Activated CD8-positive, alpha-beta memory T cell treated with anti-CD3 and anti-CD28 coated beads for 4 hours (primary cell): ENCODE measurements around the gene NUBP2.

Experiments used
- DNase-seq, 2 donors: peaks; one replicate each; pipeline ENCODE4 v3.0.0-alpha.2; 2020; ENCODE audit warnings: low read depth in 2 of 2

Gene NUBP2

GRCh38 chr16:1758923-1759322 lies 23.8 kb upstream of the NUBP2 start:
- no peak for DNase-seq

GRCh38 chr16:1759511-1759910 lies 23.2 kb upstream of the NUBP2 start:
- DNase-seq = no peak

GRCh38 chr16:1760911-1761310 lies 21.8 kb upstream of the NUBP2 start:
- no peak for DNase-seq

GRCh38 chr16:1761751-1762150 lies 21.0 kb upstream of the NUBP2 start:
- no peak for DNase-seq

GRCh38 chr16:1762196-1762878 lies 20.4 kb upstream of the NUBP2 start:
- DNase-seq = no peak

GRCh38 chr16:1762879-1763520 lies 19.8 kb upstream of the NUBP2 start:
- no peak for DNase-seq

GRCh38 chr16:1763521-1764511 lies 18.9 kb upstream of the NUBP2 start:
- DNase-seq = no peak

- DNase-seq = no peak
Measured at GRCh38 chr16:1764971-1765370, 17.8 kb upstream of the NUBP2 start.

GRCh38 chr16:1765826-1766225 lies 16.9 kb upstream of the NUBP2 start:
- DNase-seq = no peak

- no peak for DNase-seq
Measured at GRCh38 chr16:1766231-1766630, 16.5 kb upstream of the NUBP2 start.

- no peak for DNase-seq
Measured at GRCh38 chr16:1766701-1767100, 16.1 kb upstream of the NUBP2 start.

- DNase-seq = no peak
Measured at GRCh38 chr16:1767116-1767994, 15.4 kb upstream of the NUBP2 start.

- no peak for DNase-seq
Measured at GRCh38 chr16:1768061-1768766, 14.5 kb upstream of the NUBP2 start.

GRCh38 chr16:1768767-1769401 lies 13.9 kb upstream of the NUBP2 start:
- DNase-seq = no peak

- DNase-seq = no peak
Measured at GRCh38 chr16:1769402-1770300, 13.1 kb upstream of the NUBP2 start.

GRCh38 chr16:1770328-1771187 lies 12.2 kb upstream of the NUBP2 start:
- DNase-seq = peak in 1 of 2 donors; percentile 20

GRCh38 chr16:1771188-1771863 lies 11.4 kb upstream of the NUBP2 start, which contains the start of gene NME3:
Gene NME3, minus strand, starts transcription at chr16:1771543. Its CDS starts 9 bp downstream, at chr16:1771534.
- peak; percentile 44 to 53 for DNase-seq
